OCI-LY7 (cell line): Measurements from ENCODE around the gene TRIP6. TPM values are rescaled to one million over a fixed set of nuclear protein-coding genes. Genes with fewer than 3 reads are reported as not detected.

Experiments used
- BruUV-seq: library from RNA; stranded (reverse); fragments of 400-500 nt; replicated peaks from 2 replicates; lab custom pipeline; 2021; lab: Mats Ljungman, UMichigan
- CTCF ChIA-PET: fragments of 300-600 bp; sonication (Branson Sonifier 250); formaldehyde crosslinking; loops from one replicate; lab custom pipeline; 2022; ENCODE audit warnings: antibody characterized with exemption; ENCODE audit not compliant: unreplicated experiment; lab: Charles Lee
- POLR2A ChIA-PET: fragments of 300-600 bp; sonication (Branson Sonifier 250); formaldehyde crosslinking; loops from one replicate; lab custom pipeline; 2022; ENCODE audit warnings: antibody characterized with exemption; lab: Charles Lee
- DNase-seq: peaks from one replicate; pipeline ENCODE4 v3.0.0-alpha.2; 2015; ENCODE audit warnings: low spot score
- H2AFZ ChIP-seq: fragments of 200-600 bp; sonication (generic), shearing (Covaris generic); 2 replicates; pipeline ENCODE4 v1.6.1; 2014; ENCODE audit warnings: mild to moderate bottlenecking, antibody characterized with exemption, low read length, moderate library complexity
- H3K27ac ChIP-seq: fragments of 200-600 bp; sonication (generic); 2 replicates; pipeline ENCODE4 v1.5.1; 2014; ENCODE audit warnings: mixed run types, low read depth, mild to moderate bottlenecking, moderate library complexity, low read length, inconsistent platforms; ENCODE audit not compliant: poor library complexity, severe bottlenecking
- H3K36me3 ChIP-seq: fragments of 200-600 bp; sonication (generic); 2 replicates; pipeline ENCODE4 v1.6.1; 2014; ENCODE audit warnings: mild to moderate bottlenecking, antibody characterized with exemption, low read length, moderate library complexity, mixed read lengths; ENCODE audit not compliant: insufficient read depth
- H3K4me1 ChIP-seq: fragments of 200-600 bp; sonication (generic); 2 replicates; pipeline ENCODE4 v1.5.1; 2014; ENCODE audit warnings: mild to moderate bottlenecking, low read length; ENCODE audit not compliant: insufficient read depth, poor library complexity, severe bottlenecking
- H3K4me2 ChIP-seq: fragments of 200-600 bp; sonication (generic); 2 replicates; pipeline ENCODE4 v1.6.1; 2014; ENCODE audit warnings: mild to moderate bottlenecking, low read length
- H3K4me3 ChIP-seq: fragments of 200-600 bp; sonication (generic); 2 replicates; pipeline ENCODE4 v1.5.1; 2014; ENCODE audit warnings: mild to moderate bottlenecking, low read depth, low read length; ENCODE audit not compliant: poor library complexity, severe bottlenecking
- H3K79me2 ChIP-seq: fragments of 200-600 bp; sonication (generic); 2 replicates; pipeline ENCODE4 v1.6.1; 2016; ENCODE audit warnings: low read depth, mild to moderate bottlenecking, low read length, moderate library complexity, mixed read lengths; ENCODE audit not compliant: insufficient read depth
- H3K9me2 ChIP-seq: fragments of 200-600 bp; sonication (generic); 2 replicates; pipeline ENCODE4 v1.6.1; 2016; ENCODE audit warnings: mild to moderate bottlenecking, low read length, mixed read lengths; ENCODE audit not compliant: insufficient read depth
- H3K9me3 ChIP-seq: fragments of 200-600 bp; sonication (generic); 2 replicates; pipeline ENCODE4 v1.6.1; 2014; ENCODE audit warnings: mild to moderate bottlenecking, mixed run types, low read length, mixed read lengths
- H4K20me1 ChIP-seq: fragments of 200-600 bp; sonication (generic); 2 replicates; pipeline ENCODE4 v1.6.1; 2014; ENCODE audit warnings: mild to moderate bottlenecking, antibody characterized with exemption, low read length, moderate library complexity, mixed read lengths; ENCODE audit not compliant: insufficient read depth
- CTCF ChIP-seq: fragments of 200-600 bp; sonication (generic); conservative IDR thresholded peaks from 2 replicates; pipeline ENCODE4 v1.5.1; 2014; ENCODE audit warnings: mild to moderate bottlenecking, antibody characterized with exemption, low read length, moderate library complexity, mixed read lengths
- EZH2phosphoT487 ChIP-seq: fragments of 200-600 bp; sonication (generic); IDR thresholded peaks from 2 replicates; pipeline ENCODE4 v1.6.1; 2018; ENCODE audit warnings: low read depth, borderline replicate concordance, mild to moderate bottlenecking, mixed run types, antibody characterized with exemption, low read length, moderate library complexity, mixed read lengths
- intact Hi-C: fragments of 100-400 bp; cut with micrococcal nuclease; formaldehyde crosslinking; loops from one replicate; pipeline ENCODE4 v1.10.0; 2022; ENCODE audit not compliant: unreplicated experiment
- total RNA-seq, 2 experiments: library from RNA; depleted of rRNA in 1 of 2; stranded (reverse); fragments of >200 nt in 1 of 2; shearing (Covaris generic) in 1 of 2; gene quantifications; 2 replicates each; pipeline ENCODE4 v1.2.3, GENCODE V29; 2014 to 2022

The TRIP6 gene
- total RNA-seq, 2 experiments from 2014 or later, result 3.1 to 3.3 TPM

GRCh38 chr7:100860702-100861615 lies 6.2 kb upstream of the TRIP6 start:
- no peaks in the 10 kb centered on the region for H3K79me2 ChIP-seq
- TF ChIP-seq CTCF, result no peak
- TF ChIP-seq EZH2phosphoT487, result no peak
- BruUV-seq, result no TSS peak
- intact Hi-C loops, result no loop called here
- no peak overlapping the region for H3K4me3 ChIP-seq
- CTCF ChIA-PET, result no interaction called here
- H3K27ac ChIP-seq, result no peak overlapping the region
- no peaks in the 10 kb centered on the region for H3K9me3 ChIP-seq
- peaks cover 29% of the 10 kb centered on the region for H3K36me3 ChIP-seq
- POLR2A ChIA-PET, result no interaction called here
- H4K20me1 ChIP-seq, result no peaks in the 10 kb centered on the region
- no peaks in the 10 kb centered on the region for H3K9me2 ChIP-seq
- H3K4me1 ChIP-seq, result no peaks in the 10 kb centered on the region
- no peak overlapping the region for H3K4me2 ChIP-seq
- no peak for DNase-seq
- H2AFZ ChIP-seq, result no peak overlapping the region

- Histone ChIP-seq H3K4me1 (peaks cover 1% of the 10 kb centered on the region), H2AFZ (no peak overlapping the region), H3K4me2 (no peak overlapping the region), H3K36me3 (peaks cover 29% of the 10 kb centered on the region), H4K20me1 (no peaks in the 10 kb centered on the region), H3K4me3 (no peak overlapping the region), H3K79me2 (no peaks in the 10 kb centered on the region), H3K9me2 (no peaks in the 10 kb centered on the region), H3K9me3 (no peaks in the 10 kb centered on the region), H3K27ac (no peak overlapping the region)
- intact Hi-C loops, result no loop called here
- ChIA-PET CTCF (no interaction called here), POLR2A (no interaction called here)
- no peak for TF ChIP-seq CTCF
- TF ChIP-seq EZH2phosphoT487, result no peak
- BruUV-seq, result no TSS peak
- no peak for DNase-seq
Observed at GRCh38 chr7:100861616-100861985, 5.6 kb upstream of the TRIP6 start.

DNA sequence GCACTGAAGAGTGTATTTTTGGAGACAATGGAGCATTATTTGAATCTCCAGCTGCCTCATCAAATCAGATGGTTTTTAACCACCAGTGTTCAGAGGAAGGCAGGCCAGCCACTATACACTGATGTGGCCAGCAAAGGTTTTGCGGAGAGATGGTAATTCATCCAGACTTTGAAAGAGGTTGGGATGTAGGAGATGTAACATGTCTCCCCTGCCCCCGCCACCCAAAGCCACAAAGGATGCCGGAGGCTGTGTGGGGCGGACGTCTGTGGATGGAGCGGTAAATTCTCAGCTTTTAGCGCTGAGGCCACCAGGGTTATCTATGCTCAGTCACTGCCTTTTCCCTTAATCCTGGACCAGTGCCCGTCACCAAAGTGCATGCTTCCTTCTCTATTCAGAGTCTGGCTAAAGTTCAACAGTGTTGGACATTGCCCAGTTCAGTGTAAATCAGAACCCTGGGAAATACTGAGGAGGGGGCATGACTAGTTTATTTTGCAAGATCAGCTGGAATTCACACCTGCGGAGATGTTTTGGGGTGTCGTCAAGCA lies 3.7 kb upstream of the TRIP6 start:
- CTCF ChIA-PET, result no interaction called here
- Histone ChIP-seq H3K36me3 (peaks cover 29% of the 10 kb centered on the region), H3K79me2 (no peaks in the 10 kb centered on the region), H3K4me2 (no peak overlapping the region), H3K4me3 (no peak overlapping the region), H3K4me1 (peaks cover 9% of the 10 kb centered on the region), H3K9me2 (no peaks in the 10 kb centered on the region), H4K20me1 (no peaks in the 10 kb centered on the region), H3K27ac (no peak overlapping the region), H3K9me3 (no peaks in the 10 kb centered on the region), H2AFZ (no peak overlapping the region)
- POLR2A ChIA-PET, result interaction anchor here (0.6 kb wide), 1 partner anchor 9 kb away, joined by 6 read pairs; no protein-coding TSS in a partner anchor
- no TSS peak for BruUV-seq
- no peak for DNase-seq
- TF ChIP-seq CTCF (no peak), EZH2phosphoT487 (no peak)
- intact Hi-C loops, result no loop called here
